AG08395 (cell line): ENCODE data around the gene DDX1.

ENCODE experiments used
- DNase-seq: peaks from one replicate; pipeline ENCODE4 v3.0.0; 2012; ENCODE audit warnings: mixed read lengths, low spot score

DDX1 gene

DNA sequence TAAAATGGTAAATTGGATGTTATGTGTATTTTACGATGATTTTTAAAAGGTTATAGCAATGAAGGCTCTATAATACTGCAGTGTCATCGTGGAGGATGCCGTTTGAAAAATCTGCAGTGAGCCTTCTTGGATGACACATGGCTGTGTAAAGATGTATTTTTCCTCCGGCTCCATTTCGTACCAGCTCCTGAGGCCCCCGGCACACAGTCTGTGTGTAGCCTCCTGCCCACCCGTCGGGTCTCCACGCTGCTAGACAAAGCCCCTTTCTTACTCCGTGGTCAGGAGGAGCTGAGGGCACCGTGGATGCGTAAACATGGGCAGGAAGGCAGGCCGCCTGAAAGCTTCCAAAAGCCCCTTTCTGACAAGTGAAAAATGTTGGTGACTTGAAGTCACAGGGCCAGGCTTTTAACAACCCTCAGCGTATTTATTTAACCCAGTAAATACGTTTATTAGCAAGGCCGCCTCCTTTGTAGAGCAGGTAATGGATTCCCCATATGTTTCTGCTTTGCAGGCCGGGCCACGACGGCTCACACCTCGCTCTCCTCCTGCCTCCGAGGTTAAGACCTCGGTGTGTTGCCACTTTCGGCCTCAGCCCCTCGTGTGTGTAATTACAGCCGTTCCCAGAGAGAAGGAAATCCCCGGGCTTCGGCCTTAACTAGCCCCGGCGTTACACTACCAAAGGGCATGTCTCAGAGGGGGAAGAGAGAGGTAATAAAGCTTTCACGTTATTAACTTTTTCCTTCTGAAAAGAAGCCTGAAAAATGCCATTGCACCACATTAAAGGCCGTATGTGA lies 72.8 kb downstream of the DDX1 start:
- DNase-seq, result no peak

DNA sequence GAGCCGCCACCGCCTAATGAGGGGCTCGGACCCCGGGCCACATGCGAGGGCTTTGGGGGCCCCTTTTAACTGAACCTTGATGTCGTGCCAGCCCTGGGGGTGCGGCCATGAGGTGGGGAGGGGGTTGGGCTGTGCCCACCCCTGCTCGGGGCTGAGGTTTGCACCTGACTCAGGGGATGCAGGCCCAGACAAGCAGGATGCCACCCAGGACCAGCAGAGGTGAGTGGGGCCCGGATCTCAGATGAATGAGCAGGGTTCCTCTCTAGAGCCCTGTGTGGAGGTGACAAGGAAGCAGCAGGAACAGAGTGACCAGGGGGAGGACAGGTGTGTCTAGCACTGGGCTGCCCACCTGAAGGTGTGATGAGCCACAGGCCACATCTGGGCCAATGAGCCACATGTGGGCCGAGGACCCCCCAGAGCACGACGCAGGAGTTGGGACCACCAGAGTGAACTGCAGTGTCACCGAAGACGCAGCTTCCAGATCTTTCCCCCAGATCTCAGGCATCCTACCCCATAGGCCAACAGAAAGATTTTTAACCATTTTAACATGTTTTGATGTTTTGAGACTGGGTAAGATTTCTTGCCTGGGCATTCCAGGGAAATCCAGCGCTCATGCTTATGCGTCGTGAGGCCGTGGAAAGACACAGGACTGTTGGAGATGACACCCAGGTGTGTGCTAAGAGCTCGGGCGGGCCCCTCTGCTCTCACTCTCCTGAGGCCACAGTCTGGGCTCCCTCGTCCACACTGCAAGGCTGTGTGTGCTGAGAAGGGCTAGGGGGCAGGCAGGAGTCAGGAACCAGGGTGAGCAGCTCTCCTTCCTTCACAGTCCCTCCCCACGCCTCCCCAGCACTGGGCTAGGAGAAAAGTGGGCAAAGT lies 73.6 kb downstream of the DDX1 start:
- no peak for DNase-seq

DNA sequence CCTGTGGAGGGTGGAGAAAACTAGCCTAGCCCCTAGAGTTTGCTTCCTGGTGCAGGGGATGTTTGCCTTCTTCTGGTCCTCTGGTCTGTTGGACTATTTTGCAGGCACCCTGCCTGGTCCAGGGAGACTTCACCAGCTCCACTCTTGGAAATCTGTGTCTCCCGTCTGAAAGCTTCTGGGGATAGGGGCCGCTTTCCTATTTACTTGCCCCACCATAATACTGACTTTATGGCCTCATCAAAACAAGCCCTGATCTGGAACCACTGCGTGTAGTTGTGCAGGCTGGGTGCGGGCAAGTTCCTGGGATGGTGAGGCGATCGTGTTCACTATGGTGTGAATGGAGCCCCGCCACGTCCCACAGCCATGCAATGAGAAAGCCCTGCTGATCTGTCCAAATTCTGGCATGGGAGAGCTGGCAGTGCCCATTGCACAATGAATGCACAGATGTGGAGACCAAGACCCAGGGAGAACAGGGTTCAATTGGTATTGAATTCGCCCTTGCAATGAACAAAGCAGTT lies 74.3 kb downstream of the DDX1 start:
- no peak for DNase-seq

DNA sequence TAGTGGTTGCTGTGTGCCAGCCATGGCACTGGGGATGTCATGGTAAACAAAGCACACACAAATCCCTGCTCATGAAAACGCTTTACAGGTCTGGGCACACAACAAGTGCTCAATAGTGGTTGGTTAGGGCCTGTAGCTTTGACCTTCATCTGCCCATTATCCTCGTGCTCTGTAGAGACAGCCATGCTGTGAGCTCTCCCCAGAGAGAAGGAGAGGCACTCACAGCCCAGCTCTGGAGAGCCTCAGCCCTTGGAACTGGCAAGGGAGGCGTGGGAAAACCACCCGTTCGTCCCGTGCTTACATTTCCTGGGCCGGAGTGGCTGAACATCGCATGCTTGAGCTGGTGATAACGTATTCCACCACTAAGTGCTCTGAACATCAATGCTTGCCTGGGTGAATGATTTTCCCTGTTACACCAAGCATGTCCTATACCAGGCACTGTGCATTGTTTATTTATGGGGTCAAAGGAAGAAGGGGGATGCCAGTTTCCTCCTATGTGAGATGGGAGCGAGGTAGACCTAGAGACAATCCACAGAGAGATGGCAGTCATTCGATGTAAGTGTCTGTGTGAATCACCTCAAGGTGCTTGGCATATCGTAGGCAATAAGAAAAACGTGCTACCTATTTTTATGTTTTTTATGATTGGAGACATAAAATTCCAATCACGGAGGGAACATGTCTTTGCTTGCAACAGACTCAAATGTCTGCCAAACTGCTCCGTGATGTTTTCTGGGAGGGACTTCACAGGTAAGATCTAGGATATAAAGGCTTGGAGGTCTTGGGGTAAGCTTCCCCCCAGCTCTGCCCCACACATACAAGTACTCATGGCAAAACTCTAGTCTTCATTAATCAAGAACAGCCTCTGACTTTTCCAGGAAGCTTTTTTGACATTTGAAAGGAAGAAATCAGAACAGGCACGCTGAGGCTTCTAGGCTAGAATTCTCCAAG lies 75.5 kb downstream of the DDX1 start:
- no peak for DNase-seq

DNA sequence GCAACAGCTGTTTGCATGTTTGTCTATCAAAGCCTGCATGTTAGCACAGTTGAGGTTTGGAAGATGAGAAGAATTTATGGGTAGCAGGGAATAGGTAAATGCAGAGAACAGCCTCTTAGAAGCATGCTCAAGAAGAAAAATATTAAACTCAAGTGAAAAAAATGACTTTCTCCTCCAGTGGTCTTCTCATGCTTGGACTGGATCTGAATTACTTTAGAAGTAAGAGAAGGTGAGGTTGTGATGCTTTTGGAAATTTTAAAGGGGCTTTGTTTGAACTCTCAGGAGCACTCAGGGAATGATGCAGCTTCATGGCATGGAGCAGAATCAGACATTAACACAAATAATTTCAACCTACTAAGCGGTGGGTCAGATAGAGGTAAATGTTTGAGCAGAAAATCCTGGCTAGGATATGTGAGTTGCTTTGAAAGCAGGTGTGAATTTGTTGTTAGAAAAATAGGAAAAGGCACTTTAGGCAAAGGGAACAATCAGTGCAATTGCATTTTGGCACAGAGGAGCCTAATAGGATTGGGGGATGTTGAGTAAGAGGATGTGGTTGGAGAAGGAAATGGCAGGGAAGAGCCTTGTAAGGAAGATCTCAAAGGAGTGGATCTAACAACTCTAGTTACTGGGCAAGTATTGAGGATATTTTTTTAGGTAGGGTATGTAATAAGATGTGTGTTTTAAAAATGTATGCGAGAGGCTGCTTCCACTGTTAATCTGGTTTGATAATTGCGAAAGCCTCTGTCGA lies 76.3 kb downstream of the DDX1 start:
- DNase-seq, result peak; percentile 48

DNA sequence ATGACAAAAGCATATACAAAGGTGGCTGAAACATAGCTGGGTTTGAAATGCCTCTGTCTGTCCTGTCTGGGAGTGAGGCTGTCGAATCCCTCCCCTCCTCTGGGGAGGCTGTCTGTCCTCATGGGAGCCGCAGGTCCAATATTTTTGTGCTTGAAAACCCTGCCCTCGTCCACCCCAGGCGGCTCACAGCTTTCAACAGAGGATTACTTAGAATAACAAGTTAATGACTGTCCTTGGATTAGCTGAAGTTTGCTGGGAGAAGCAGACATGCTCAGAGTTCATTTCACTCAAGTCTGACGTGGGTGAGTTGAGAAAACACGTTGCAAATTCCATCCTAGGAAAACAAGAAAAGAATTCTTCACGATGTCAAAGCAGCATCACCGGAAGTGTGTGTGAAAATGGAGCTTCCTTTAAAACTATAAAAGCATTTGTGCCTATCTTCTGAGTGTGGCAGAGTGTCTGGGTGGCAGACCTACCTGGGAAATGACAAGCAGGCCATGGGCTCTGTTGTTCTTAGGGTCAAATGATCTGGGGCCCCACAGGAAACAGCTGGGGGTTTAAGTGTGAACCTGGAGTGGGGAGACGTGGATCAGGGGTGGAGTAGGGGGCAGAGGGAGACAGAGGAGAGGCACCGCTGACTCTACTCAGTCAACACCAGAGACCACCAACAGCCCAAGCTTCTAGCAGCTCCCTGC lies 77.1 kb downstream of the DDX1 start:
- DNase-seq, result no peak

DNA sequence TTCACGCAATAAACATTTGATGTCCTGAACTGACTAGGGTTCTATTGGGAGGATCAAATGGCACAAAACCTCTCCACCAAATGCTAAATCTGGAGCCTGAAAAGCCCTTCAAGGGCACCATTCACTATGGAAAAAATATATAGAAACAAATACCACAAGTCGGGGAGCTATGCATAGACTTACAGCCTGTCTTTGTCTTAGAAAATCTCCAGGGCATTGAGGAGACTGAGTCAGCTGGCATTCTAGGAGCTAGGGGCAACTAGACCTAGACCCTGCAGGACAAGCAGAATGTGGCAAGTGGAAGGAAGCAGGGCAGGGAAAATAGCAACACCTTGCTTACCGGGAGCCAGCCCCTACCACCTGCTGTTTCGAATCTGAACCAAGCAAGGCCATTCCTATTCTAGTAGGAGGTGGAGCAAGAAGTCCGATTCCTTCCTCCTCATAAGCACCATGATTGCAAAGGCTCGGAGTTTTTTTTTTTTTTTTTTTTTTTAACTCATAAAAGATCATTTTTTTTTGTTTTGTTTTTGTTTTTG lies 77.8 kb downstream of the DDX1 start:
- no peak for DNase-seq

DNA sequence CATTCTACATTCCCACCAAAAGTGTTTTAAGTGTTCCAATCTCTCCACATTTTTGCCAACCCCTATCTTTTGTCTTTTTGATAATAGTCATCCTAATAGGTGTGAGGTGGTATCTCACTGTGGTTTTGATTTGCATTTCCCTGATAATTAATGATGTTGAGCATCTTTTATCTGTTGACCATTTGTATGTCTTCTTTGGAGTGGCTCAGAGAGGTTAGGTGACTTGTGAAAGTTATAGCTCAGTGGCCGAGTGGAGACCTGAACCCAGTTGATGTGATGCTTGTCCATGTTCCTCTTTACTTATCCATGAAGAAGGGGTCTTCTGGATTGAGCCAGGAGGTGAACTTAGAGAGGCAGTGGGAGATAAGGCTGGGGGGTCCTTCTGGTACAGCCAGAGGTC lies 78.8 kb downstream of the DDX1 start:
- DNase-seq, result no peak

DNA sequence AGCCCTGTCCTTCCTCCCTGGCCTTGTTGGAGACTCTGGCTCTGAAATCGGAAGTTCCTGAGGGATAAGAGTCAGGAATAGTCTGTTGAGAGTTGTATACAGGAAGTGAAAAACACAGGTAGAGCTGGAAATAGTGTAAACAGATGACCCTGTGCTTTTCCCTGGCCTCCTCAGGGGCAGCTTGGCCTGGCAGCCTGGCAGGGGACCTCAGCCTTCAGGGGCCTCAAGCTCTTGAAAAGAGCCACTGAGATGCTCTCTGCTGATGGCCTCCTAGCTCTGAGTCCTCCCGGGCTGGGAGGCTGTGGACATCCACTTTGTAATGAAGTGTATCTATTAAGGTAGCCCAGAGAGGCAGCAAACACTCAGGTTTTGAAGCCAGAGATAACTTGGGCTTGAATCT lies 79.3 kb downstream of the DDX1 start:
- DNase-seq, result no peak

DNA sequence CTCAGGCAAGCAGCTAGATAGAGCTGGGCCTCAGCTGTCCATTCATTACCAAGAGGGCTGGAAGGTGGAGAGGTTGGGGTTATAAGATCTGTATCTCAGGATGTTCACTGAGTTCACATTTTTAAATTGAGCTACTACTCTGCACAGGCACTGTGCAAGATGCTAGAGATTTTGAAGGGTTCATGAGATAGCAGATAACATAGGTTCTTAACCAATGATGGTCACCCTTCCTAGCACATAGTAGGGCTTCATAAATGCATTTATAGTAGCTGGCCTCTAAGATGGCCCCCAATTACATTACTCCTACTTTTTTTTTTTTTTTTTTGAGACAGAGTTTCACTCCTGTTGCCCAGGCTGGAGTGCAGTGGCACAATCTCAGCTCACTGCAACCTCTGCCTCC lies 79.7 kb downstream of the DDX1 start:
- no peak for DNase-seq

DNA sequence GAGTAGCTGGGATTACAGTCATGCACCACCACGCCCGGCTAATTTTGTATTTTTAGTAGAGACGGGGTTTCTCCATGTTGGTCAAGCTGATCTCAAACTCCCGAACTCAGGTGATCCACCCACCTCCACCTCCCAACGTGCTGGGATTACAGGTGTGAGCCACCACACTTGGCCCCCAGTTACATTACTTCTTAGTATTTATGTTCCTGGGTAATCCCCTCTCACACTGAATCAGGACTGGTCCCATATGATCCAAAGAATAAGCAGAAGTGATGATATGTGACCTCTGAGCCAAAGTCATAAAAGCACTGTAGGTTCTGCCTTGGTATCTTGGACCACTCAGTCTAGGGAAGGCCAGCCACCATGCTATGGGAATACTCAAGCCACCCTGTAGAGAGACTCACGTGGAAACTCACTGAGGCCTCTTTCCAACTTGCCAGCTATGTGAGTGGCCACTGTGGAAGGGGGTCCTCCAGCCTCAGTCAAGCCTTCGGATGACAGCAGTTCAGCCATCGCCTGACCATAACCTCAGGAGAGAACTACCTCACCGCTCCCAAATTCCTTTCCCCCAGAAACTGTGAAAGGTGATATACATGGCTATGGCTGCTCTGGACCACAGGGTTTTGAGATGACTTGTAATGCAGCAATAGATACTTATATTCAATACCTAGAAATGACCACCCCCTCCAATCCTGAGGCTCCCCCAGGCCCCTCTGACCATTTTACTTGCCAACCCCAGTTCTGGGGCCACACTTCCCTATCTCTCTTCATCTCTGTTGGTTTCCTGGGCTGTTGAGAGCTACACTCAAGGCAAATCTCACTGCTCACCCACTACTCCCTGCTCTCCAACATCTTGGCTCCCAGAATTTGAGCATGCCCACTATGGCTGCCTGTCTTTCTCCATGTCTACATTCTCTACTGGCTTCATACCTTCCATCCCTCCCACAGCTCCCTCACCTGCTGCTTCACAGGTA lies 80.5 kb downstream of the DDX1 start:
- DNase-seq, result no peak

DNA sequence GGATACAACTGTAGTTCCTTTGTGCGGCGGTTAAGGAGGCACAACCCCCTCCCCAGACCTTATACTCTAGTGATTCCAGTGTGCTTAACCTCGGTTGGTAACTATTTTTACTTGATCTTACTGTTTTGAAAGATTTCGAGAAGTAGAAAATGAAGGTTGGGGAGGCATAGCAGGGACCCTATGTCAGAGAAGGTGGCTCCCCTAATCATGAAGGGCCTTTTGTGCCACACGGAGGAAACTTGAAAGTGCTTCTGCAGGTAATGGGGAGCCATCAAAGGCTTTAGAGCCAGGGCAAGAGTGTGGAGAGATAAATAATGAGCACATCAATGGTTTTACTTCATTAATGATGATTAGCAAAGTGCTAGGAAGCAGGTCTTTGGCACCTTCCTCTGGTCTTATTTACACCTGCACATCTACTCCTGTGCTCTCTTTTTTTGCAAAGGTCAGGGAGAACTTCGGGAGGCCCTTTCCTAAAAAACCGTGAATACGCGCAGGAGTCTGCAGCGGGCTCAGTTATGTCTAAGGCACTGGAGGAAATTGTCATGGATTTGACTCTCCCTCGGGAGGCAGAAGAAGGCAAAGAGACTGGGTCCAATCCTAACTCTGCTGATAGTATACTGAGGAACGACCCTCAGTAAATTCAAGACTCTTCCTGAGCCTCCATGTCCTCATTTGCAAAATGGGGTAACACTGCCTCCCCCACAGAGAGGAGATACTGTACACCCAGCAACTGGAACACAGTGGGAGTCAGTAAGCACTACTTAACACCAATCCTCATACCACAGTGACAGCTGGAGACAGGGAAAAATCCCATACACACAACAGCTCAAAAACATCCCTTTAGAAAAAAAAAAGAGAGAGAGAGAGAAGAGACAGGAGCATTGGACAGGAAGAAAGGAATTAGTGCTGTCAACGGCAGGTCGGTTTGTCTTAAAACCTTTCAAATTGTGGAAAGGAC lies 81.6 kb downstream of the DDX1 start:
- DNase-seq, result no peak

DNA sequence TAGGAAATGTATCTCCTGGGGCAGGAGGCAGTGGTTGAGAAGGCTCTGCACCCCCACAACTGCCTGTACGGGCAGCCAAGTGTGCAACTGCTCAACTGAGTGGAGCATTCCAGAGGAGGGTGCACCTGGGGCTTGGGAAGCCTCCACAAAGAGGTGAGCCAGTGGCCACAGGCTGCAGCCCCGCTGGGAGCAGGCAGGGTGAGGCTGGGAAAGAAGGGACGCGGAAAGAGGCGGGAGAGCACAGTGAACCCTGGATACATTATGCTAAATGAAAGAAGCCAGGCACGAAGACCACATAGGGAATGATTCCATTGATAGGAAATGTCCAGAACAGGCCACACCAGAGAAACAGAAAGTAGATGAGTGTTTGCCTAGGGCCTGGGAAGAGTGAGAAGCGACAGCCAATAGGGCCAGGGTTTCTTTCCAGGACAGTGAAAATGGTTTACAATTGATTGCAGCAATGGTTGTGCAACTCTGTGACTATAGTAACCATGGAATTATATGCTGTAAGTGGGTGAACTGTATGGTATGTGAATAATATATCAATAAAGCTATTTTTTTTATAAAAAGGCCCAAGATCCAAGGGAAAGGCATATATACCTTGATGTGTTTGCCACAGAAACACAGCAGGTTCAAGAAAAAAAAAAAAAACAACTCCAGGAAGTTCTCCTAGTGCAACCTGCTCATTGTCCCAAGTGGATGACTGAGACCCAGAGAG lies 82.4 kb downstream of the DDX1 start:
- no peak for DNase-seq

DNA sequence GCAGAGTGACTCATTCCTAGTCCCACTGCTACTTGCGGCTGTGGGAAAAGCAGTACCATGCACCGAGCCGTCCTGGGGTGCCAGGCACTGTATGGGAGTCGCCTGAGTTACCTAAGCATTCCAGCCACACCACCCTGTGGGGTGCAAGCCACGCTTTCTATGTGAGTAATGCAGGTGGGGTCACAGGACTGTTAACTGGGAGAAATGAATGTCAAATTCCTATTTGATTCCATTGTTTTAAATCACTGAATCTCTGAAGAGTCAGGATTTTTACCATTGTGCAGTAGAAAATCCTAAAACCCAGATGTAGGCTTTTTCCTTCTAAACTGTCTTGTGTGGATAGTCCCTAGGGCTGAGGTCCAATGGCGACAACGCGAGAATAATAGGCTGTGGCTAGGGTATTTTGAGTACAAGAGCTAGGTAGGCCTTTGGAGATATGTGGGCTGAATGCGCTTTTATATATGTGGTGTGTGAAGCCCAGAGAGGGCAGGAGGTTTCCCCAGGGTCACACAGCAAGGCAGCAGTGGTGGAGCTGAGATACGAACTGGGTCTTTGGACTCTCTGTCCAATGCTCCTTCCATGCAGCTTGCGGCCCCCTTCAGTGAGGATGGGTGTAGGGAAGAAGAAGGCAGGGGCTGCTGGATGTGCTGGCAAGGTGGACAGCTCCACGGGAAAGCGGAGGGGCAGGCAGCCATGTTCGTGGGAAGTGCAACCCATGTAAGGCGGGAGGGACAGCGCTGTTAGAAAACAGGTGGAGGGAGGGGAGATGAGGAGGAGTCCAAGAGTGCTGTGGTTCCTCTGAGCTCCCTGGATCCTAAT lies 83.2 kb downstream of the DDX1 start:
- DNase-seq, result no peak

DNA sequence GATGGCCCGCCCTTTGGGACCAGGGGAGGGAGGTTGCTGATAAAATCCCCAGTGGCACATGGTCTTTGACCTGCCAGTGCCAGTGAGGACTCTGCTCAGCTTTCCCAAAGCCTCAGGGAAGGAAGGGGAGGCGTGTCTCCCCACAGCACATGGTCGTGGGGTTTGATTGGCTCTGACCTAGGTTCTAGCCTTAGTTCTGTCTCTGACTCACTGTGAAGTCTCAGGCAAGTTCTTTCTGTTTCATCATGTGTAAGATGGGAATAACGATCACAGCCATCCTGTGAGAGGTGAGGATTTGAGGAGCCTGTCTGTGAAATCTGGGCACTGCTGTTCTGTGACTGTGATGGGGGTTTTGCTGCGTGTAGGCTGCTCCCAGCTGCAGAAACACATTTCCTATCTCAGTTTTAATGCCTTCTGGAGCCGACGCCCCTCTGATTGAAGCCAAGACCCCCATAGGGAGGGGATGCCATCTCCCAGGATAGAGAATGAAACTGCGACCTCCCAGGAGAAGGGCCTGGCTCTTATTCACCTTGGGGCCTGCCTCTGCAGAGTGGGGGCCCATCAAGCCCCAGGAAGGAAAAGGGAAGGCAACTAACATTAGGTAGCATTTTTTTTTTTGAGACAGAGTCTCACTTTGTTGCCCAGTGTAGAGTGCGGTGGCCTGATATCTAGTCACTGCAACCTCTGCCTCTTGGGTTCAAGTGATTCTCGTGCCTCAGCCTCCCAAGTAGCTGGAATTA lies 84.0 kb downstream of the DDX1 start:
- peak; percentile 27 for DNase-seq
